ENCODE results near the gene SAMD1. TPM values are rescaled to one million over a fixed set of nuclear protein-coding genes. Genes with fewer than 3 reads are reported as not detected.

SAMD1 gene
- total RNA-seq, 1 experiment from 2014 or later: 108 TPM

GRCh38 chr19:14039181-14039580, 51.4 kb downstream of the SAMD1 start:
- Histone ChIP-seq H3K18ac (ENCODE audit: insufficient read length, low read depth, low read length) (no peak overlapping the region), H3K4me2 (ENCODE audit: insufficient read depth, insufficient read length, low read length) (no peak overlapping the region), H3K23me2 (ENCODE audit: insufficient read length, low read depth, low read length, poor library complexity, severe bottlenecking) (no peaks in the 10 kb centered on the region), H2AK5ac (ENCODE audit: insufficient read length, low read length) (no peak overlapping the region), H3K79me2 (ENCODE audit: insufficient read depth, low read length) (no peaks in the 10 kb centered on the region), H2BK5ac (ENCODE audit: insufficient read length, low read length) (no peak overlapping the region), H4K8ac (replicated peaks; ENCODE audit: insufficient read length, low read depth, low read length) (no peak overlapping the region), H3K79me1 (ENCODE audit: insufficient read depth, low read depth, low read length, poor library complexity, severe bottlenecking) (no peaks in the 10 kb centered on the region), H4K5ac (ENCODE audit: insufficient read length, low read depth, low read length) (no peak overlapping the region), H2BK120ac (ENCODE audit: low read depth, low read length, poor library complexity, severe bottlenecking) (no peak overlapping the region), H2AFZ (ENCODE audit: low read length) (no peak overlapping the region), H3K14ac (ENCODE audit: insufficient read depth, low read length) (no peak overlapping the region), H3K27me3 (ENCODE audit: insufficient read depth, low read length) (no peaks in the 10 kb centered on the region), H3K56ac (ENCODE audit: insufficient read length, low read depth, low read length) (no peak overlapping the region), H4K91ac (ENCODE audit: insufficient read length, low read depth, low read length) (no peak overlapping the region), H3K9me3 (ENCODE audit: control insufficient read depth, low read depth, low read length) (no peaks in the 10 kb centered on the region), H2BK15ac (ENCODE audit: low read depth, low read length) (no peak overlapping the region), H3T11ph (ENCODE audit: low read length) (no peak overlapping the region), H3K23ac (ENCODE audit: insufficient read length, low read depth, low read length) (no peak overlapping the region), H4K20me1 (ENCODE audit: control insufficient read depth, insufficient read depth, insufficient read length) (no peaks in the 10 kb centered on the region), H3K9ac (ENCODE audit: extremely low read depth, insufficient read length, low read length) (no peak overlapping the region), H2BK12ac (ENCODE audit: insufficient read length, low read depth, low read length) (no peak overlapping the region), H2BK20ac (ENCODE audit: low read depth, low read length, poor library complexity, severe bottlenecking) (no peak overlapping the region), H3K4me1 (ENCODE audit: insufficient read depth, low read length) (no peaks in the 10 kb centered on the region), H3K27ac (ENCODE audit: insufficient read length, low read depth, low read length) (no peak overlapping the region), H3K4ac (ENCODE audit: low read depth, low read length) (no peak overlapping the region)
- no CpG with 5 or more reads among the region's 7 CpGs for WGBS (ENCODE audit: extremely low coverage, insufficient read length, low lambda C conversion rate)
- Mint-ChIP-seq H3K27me3 (ENCODE audit: low read depth) (no peaks in the 10 kb centered on the region), H3K36me3 (ENCODE audit: insufficient read depth in 1 of 3, low read depth in 3 of 3) (peaks cover 0 to 8% (median 3%) of the 10 kb centered on the region in 3 experiments; a peak in 4 of 7 replicates), H3K9me3 (no peaks in the 10 kb centered on the region), H3K4me3 (no peak overlapping the region), H3K27ac (no peak overlapping the region; a peak in 1 of 7 replicates), H3K4me1 (peaks cover 5 to 7% of the 10 kb centered on the region in 2 experiments; a peak in 3 of 4 replicates)
- no peak for DNase-seq
- TF ChIP-seq, protein P1, sequence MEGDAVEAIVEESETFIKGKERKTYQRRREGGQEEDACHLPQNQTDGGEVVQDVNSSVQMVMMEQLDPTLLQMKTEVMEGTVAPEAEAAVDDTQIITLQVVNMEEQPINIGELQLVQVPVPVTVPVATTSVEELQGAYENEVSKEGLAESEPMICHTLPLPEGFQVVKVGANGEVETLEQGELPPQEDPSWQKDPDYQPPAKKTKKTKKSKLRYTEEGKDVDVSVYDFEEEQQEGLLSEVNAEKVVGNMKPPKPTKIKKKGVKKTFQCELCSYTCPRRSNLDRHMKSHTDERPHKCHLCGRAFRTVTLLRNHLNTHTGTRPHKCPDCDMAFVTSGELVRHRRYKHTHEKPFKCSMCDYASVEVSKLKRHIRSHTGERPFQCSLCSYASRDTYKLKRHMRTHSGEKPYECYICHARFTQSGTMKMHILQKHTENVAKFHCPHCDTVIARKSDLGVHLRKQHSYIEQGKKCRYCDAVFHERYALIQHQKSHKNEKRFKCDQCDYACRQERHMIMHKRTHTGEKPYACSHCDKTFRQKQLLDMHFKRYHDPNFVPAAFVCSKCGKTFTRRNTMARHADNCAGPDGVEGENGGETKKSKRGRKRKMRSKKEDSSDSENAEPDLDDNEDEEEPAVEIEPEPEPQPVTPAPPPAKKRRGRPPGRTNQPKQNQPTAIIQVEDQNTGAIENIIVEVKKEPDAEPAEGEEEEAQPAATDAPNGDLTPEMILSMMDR (conservative IDR thresholded peaks at IDR 0.05): no peak

Other genes with a start within 250 kb of the SAMD1 start
- gene NANOS3, start 213.6 kb downstream of the SAMD1 start, total RNA-seq (2021): not detected in 2 replicates
- gene BRME1, start 184.6 kb downstream of the SAMD1 start, total RNA-seq (2021): 4.7 and 6.7 TPM in 2 replicates
- 42.7 and 48.5 TPM in 2 replicates for gene CC2D1A, start 184.6 kb downstream of the SAMD1 start, total RNA-seq (2021)
- gene PODNL1, start 152.3 kb downstream of the SAMD1 start, total RNA-seq (2021): 0.68 TPM in 2 replicates
- gene DCAF15, start 138.2 kb downstream of the SAMD1 start, total RNA-seq (2021): 82.2 and 82.5 TPM in 2 replicates
- gene RFX1, start 84.4 kb downstream of the SAMD1 start, total RNA-seq (2021): 19.2 and 21.4 TPM in 2 replicates
- not detected in 2 replicates for gene RLN3, start 62.6 kb downstream of the SAMD1 start, total RNA-seq (2021)
- 13.6 and 14.6 TPM in 2 replicates for gene IL27RA, start 59.0 kb downstream of the SAMD1 start, total RNA-seq (2021)
- 11.5 and 13.5 TPM in 2 replicates for gene PALM3, start 28.7 kb downstream of the SAMD1 start, total RNA-seq (2021)
- 0.26 and 0.72 TPM in 2 replicates for gene MISP3, start 18.0 kb downstream of the SAMD1 start, total RNA-seq (2021)
- gene C19orf67, start 5.0 kb downstream of the SAMD1 start, total RNA-seq (2021): 0.39 and 0.72 TPM in 2 replicates
- 51.8 and 56.0 TPM in 2 replicates for gene PRKACA, start 27.0 kb upstream of the SAMD1 start, total RNA-seq (2021)
- 46.6 and 46.8 TPM in 2 replicates for gene ASF1B, start 45.8 kb upstream of the SAMD1 start, total RNA-seq (2021)
- gene ADGRL1, start 115.4 kb upstream of the SAMD1 start, total RNA-seq (2021): 116 and 117 TPM in 2 replicates